ENCODE data around the gene CD2BP2. TPM values are rescaled to one million over a fixed set of nuclear protein-coding genes. Genes with fewer than 3 reads are reported as not detected.

Gene CD2BP2
- total RNA-seq (2022), result 48.4 and 58.9 TPM in 2 replicates
- percentile 83 among the genes with signal in this experiment for Bru-seq, nascent RNA
- BruChase-seq, experiment 1, labeled RNA remaining after a 6-hour chase, result percentile 96 among the genes with signal in this experiment
- BruChase-seq, experiment 2, labeled RNA remaining after a 2-hour chase, result percentile 96 among the genes with signal in this experiment
- long read RNA-seq, transcript CD2BP2-201 (7 exons, 3,421 nt), result major isoform, 68 of 126 reads
- long read RNA-seq, transcript CD2BP2-203 (6 exons, 1,417 nt), result minor isoform, 16 of 126 reads
- long read RNA-seq, partial matches to known transcripts, result 27 of 126 reads
- long read RNA-seq, other reads (novel, unspliced or antisense), result 15 of 126 reads

DNA sequence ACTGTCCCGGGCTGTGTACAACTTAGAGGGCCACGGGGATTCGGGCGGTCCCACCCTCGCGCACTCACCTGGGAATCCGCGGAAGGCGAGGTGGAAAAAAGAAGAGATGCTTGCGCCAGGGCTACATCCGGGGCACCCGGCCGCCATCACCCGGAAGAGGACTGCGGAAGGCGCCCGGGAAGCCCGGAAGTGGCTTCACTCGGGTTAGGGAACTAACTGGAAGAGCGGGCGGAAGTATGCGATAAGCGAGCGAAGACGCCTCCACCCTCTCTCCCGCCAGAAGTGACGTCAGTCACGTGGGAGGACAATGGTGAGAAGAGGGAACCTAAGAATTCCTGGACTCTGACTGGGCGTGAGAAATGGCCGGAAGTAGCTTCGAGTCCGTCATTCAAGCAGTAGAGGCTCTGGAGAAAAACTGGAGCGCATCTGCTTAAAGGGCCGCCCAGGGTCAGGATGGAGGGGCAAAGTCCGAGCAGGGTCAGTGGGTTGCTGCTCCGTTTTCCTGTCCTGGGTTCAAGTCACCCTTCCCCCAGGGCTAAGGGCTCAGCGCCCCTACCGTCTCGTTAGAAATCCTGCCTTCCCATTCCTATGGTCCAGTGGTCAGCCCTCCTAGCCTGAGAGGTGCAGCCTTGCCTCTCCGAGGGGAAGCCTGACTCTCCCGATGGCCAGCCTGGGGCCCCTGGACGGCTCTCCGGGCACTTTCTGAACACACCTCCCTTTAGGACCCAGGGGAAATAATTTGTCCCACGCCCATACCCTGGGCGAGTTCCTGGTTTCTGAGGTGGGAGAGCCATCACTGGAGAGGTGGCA, at the start of gene CD2BP2:
TSS of gene CD2BP2 (minus strand) at position 165 of the 810 bp plus-strand sequence. CDS start 627 bp downstream, outside the sequence.
- Mint-ChIP-seq H3K27ac (ENCODE audit: low read depth, unreplicated experiment) (peak within 1 kb of the TSS; percentile 97), H3K9me3 (ENCODE audit: unreplicated experiment) (no peaks in the 10 kb centered on the region), H3K4me3 (ENCODE audit: unreplicated experiment) (peak within 1 kb of the TSS; percentile 94), H3K27me3 (ENCODE audit: insufficient read depth, unreplicated experiment) (no peaks in the 10 kb centered on the region), H3K36me3 (ENCODE audit: insufficient read depth, unreplicated experiment) (peaks cover 54% of the 10 kb centered on the region), H3K4me1 (ENCODE audit: insufficient read depth, unreplicated experiment) (peaks cover 35% of the 10 kb centered on the region)
- DNase-seq (ENCODE audit: unreplicated experiment), result peak; percentile 100
- ChIA-PET POLR2A (interaction anchor here (0.6 to 8.1 kb wide), 19 partner anchors 9 to 344 kb away, joined by 3 to 132 read pairs (median 3); partner anchors contain the start of genes DCTPP1, FBRS, SEPTIN1 and SRCAP), CTCF (interaction anchor here (0.6 to 2.2 kb wide), 6 partner anchors 10 to 441 kb away, joined by 3 to 9 read pairs (median 4); partner anchors contain the start of gene ZNF771)
- intact Hi-C loops (cut with micrococcal nuclease), result no loop called here
- TF ChIP-seq CTCF (IDR thresholded peaks at IDR 0.05; ENCODE audit: unreplicated experiment), result no peak
- BruUV-seq (replicated peaks), result TSS peak; percentile 90

DNA sequence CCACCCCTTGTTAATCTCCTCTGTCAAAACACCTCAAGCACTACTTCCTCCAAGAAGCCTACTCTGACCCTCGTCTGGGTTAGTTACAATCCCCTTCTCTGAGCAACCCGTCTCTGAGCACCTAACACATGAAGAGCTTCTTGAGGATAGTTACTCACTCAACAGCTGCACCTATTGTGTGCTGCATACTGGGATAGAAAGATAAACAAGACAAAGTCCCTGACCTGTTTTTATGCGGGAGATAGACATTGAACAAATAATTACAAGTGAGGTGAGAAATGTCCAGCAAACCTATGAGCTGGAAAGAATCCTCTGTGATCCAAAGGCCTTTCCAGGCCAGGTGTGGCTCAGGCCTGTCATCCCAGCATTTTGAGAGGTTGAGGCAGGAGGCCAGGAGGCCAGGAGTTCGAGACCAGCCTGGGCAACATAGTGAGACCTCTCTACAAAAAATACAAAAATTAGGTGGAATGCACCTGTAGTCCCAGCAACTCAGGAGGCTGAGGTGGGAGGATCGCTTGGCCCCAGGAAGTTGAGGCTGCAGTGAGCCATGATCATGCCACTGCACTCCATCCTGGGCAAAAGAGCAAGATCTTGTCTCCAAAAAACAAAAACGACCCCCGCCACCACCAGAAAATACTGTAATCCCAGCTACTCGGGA, 46.8 kb upstream of the CD2BP2 start:
- intact Hi-C loops (cut with micrococcal nuclease), result loop anchor here (10.0 kb wide), 1 partner anchor 307 kb away; the partner anchor contains the start of genes TBX6 and YPEL3
- Mint-ChIP-seq H3K36me3 (ENCODE audit: insufficient read depth, unreplicated experiment) (no peaks in the 10 kb centered on the region), H3K4me3 (ENCODE audit: unreplicated experiment) (peak overlapping the region; percentile 70), H3K27me3 (ENCODE audit: insufficient read depth, unreplicated experiment) (peaks cover 11% of the 10 kb centered on the region), H3K4me1 (ENCODE audit: insufficient read depth, unreplicated experiment) (no peaks in the 10 kb centered on the region), H3K9me3 (ENCODE audit: unreplicated experiment) (no peaks in the 10 kb centered on the region), H3K27ac (ENCODE audit: low read depth, unreplicated experiment) (no peak overlapping the region)
- no TSS peak for BruUV-seq (replicated peaks)
- POLR2A ChIA-PET, result interaction anchor here (0.6 kb wide), 1 partner anchor 232 kb away, joined by 3 read pairs; no protein-coding TSS in a partner anchor
- CTCF ChIA-PET, result interaction anchor here (1.1 kb wide), 1 partner anchor 8 kb away, joined by 3 read pairs; no protein-coding TSS in a partner anchor
- no peak for TF ChIP-seq CTCF (IDR thresholded peaks at IDR 0.05; ENCODE audit: unreplicated experiment)
- no peak for DNase-seq (ENCODE audit: unreplicated experiment)

DNA sequence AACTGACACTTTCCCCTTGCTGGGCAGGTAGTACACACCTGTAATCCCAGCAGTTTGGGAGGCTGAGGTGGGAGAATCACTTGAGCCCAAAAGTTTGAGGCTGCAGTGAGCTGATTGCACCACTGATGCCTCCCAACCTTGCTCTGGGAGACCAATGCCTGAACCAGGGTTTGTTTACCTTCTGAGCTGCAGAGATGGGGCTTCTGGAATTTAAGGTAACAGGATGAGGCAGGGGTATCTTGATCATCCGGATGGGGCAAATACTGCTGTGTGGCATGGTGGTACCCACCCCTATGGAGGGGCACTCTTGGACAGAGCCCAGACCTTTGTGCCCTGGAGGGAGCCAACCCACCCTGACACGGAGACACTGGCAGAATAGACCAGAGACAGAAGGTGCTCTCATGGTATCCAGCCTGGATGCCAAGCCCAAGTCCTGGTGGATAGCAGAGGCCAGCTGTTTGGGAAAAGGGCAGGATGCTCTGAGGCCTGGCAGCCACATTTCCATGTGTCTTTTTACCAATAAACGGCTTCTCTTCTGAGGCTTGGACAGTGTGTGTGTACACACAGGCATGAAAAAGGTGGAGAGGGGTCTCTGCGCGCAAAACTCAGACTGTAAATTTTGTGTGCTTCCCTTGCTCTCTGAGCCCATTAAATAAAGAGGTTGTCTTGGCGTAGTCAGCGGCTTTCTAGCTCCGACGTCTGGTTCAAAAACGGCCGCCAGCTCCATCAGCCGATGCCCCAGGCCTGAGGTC, 44.5 kb upstream of the CD2BP2 start:
- Mint-ChIP-seq H3K36me3 (ENCODE audit: insufficient read depth, unreplicated experiment) (no peaks in the 10 kb centered on the region), H3K27ac (ENCODE audit: low read depth, unreplicated experiment) (peak overlapping the region; percentile 59), H3K9me3 (ENCODE audit: unreplicated experiment) (no peaks in the 10 kb centered on the region), H3K27me3 (ENCODE audit: insufficient read depth, unreplicated experiment) (peaks cover 11% of the 10 kb centered on the region), H3K4me3 (ENCODE audit: unreplicated experiment) (peak overlapping the region; percentile 70), H3K4me1 (ENCODE audit: insufficient read depth, unreplicated experiment) (peaks cover 7% of the 10 kb centered on the region)
- BruUV-seq (replicated peaks), result no TSS peak
- intact Hi-C loops (cut with micrococcal nuclease), result loop anchor here (10.0 kb wide), 1 partner anchor 305 kb away; the partner anchor contains the start of genes TBX6 and YPEL3
- no peak for TF ChIP-seq CTCF (IDR thresholded peaks at IDR 0.05; ENCODE audit: unreplicated experiment)
- ChIA-PET CTCF (interaction anchor here (0.6 to 2.7 kb wide), 3 partner anchors 10 to 19 kb away, joined by 3 to 13 read pairs (median 3); no protein-coding TSS in a partner anchor), POLR2A (interaction anchor here (0.7 to 1.2 kb wide), 4 partner anchors 10 to 324 kb away, joined by 3 to 6 read pairs (median 4); partner anchors contain the start of genes DCTPP1 and ZNF689)
- no peak for DNase-seq (ENCODE audit: unreplicated experiment)

All from MCF 10A (cell line).